MCF 10A (cell line): ENCODE data around the gene TJP2. TPM values are rescaled to one million over a fixed set of nuclear protein-coding genes. Genes with fewer than 3 reads are reported as not detected.

ENCODE experiments used
- BruUV-seq: library from RNA; stranded (reverse); fragments of 400-500 nt; replicated peaks from 2 replicates; lab custom pipeline; 2021; lab: Mats Ljungman, UMichigan
- CTCF ChIA-PET: fragments of 300-600 bp; sonication (Branson Sonifier 250); formaldehyde crosslinking; extraction: SDS; loops from one replicate; lab custom pipeline; 2021; ENCODE audit warnings: antibody characterized with exemption, inconsistent platforms; lab: Yijun Ruan, JAX
- POLR2A ChIA-PET: fragments of 300-600, 350-650 bp; sonication (Branson Sonifier 250); formaldehyde crosslinking; extraction: SDS; loops from one replicate; lab custom pipeline; 2020; ENCODE audit warnings: antibody characterized with exemption, inconsistent platforms; lab: Yijun Ruan, JAX
- DNase-seq: peaks from one replicate; pipeline ENCODE4 v3.0.0-alpha.2; 2018; ENCODE audit not compliant: unreplicated experiment
- H3K27ac Mint-ChIP-seq: one replicate; pipeline ENCODE4 v1.8.0; 2022; ENCODE audit warnings: mild to moderate bottlenecking, low read depth, mixed read lengths; ENCODE audit not compliant: unreplicated experiment
- H3K27me3 Mint-ChIP-seq: one replicate; pipeline ENCODE4 v1.8.0; 2022; ENCODE audit warnings: mixed read lengths; ENCODE audit not compliant: insufficient read depth, unreplicated experiment
- H3K36me3 Mint-ChIP-seq: one replicate; pipeline ENCODE4 v1.8.0; 2022; ENCODE audit warnings: mild to moderate bottlenecking, moderate library complexity, mixed read lengths; ENCODE audit not compliant: insufficient read depth, unreplicated experiment
- H3K4me1 Mint-ChIP-seq: one replicate; pipeline ENCODE4 v1.8.0; 2022; ENCODE audit warnings: mixed read lengths; ENCODE audit not compliant: insufficient read depth, unreplicated experiment
- H3K4me3 Mint-ChIP-seq: one replicate; pipeline ENCODE4 v1.8.0; 2022; ENCODE audit warnings: mild to moderate bottlenecking, moderate library complexity, mixed read lengths; ENCODE audit not compliant: unreplicated experiment
- H3K9me3 Mint-ChIP-seq: one replicate; pipeline ENCODE4 v1.8.0; 2022; ENCODE audit warnings: mixed read lengths; ENCODE audit not compliant: unreplicated experiment
- CTCF ChIP-seq: fragments of 200-600 bp; IDR thresholded peaks from one replicate; pipeline ENCODE4 v1.8.0; 2022; ENCODE audit warnings: antibody characterized with exemption, mild to moderate bottlenecking; ENCODE audit not compliant: unreplicated experiment
- intact Hi-C: fragments of 100-400 bp; cut with micrococcal nuclease; formaldehyde crosslinking; loops from 2 replicates; pipeline ENCODE4 v1.14.1; 2022
- total RNA-seq: library from RNA; stranded (reverse); gene quantifications from 2 replicates; pipeline ENCODE4 v1.2.3, GENCODE V29; 2022

Gene TJP2
- total RNA-seq, 1 experiment from 2014 or later, result 52.2 TPM

- H3K27me3 Mint-ChIP-seq, result no peaks in the 10 kb centered on the region
- no peak for DNase-seq
- CTCF ChIA-PET, result interaction anchor here (1.1 to 18.7 kb wide), 5 partner anchors 10 to 151 kb away, joined by 3 to 481 read pairs (median 5); no protein-coding TSS in a partner anchor
- H3K36me3 Mint-ChIP-seq, result peaks cover 11% of the 10 kb centered on the region
- no peak overlapping the region for H3K27ac Mint-ChIP-seq
- POLR2A ChIA-PET, result no interaction called here
- no peaks in the 10 kb centered on the region for H3K9me3 Mint-ChIP-seq
- intact Hi-C loops, result no loop called here
- no peak for TF ChIP-seq CTCF
- no TSS peak for BruUV-seq
- peaks cover 27% of the 10 kb centered on the region for H3K4me1 Mint-ChIP-seq
- H3K4me3 Mint-ChIP-seq, result no peak overlapping the region
Observed at GRCh38 chr9:69202556-69202955, 28.5 kb downstream of the TJP2 start.

GRCh38 chr9:69204326-69204725 lies 30.2 kb downstream of the TJP2 start:
- Mint-ChIP-seq H3K4me1 (peaks cover 26% of the 10 kb centered on the region), H3K27ac (no peak overlapping the region), H3K9me3 (no peaks in the 10 kb centered on the region), H3K36me3 (peaks cover 11% of the 10 kb centered on the region), H3K4me3 (no peak overlapping the region), H3K27me3 (no peaks in the 10 kb centered on the region)
- ChIA-PET POLR2A (no interaction called here), CTCF (interaction anchor here (0.6 to 7.0 kb wide), 3 partner anchors 12 to 200 kb away, joined by 3 to 35 read pairs (median 5); no protein-coding TSS in a partner anchor)
- TF ChIP-seq CTCF, result no peak
- DNase-seq, result no peak
- no TSS peak for BruUV-seq
- intact Hi-C loops, result no loop called here

GRCh38 chr9:69204849-69205248 lies 30.8 kb downstream of the TJP2 start:
- peaks cover 11% of the 10 kb centered on the region for H3K36me3 Mint-ChIP-seq
- intact Hi-C loops, result no loop called here
- H3K9me3 Mint-ChIP-seq, result no peaks in the 10 kb centered on the region
- no peak overlapping the region for H3K27ac Mint-ChIP-seq
- BruUV-seq, result no TSS peak
- ChIA-PET CTCF (interaction anchor here (0.6 to 7.0 kb wide), 3 partner anchors 13 to 199 kb away, joined by 3 to 35 read pairs (median 5); no protein-coding TSS in a partner anchor), POLR2A (interaction anchor here (0.9 kb wide), 1 partner anchor 21 kb away, joined by 3 read pairs; no protein-coding TSS in a partner anchor)
- TF ChIP-seq CTCF, result no peak
- H3K4me3 Mint-ChIP-seq, result no peak overlapping the region
- peak; percentile 26 for DNase-seq
- H3K4me1 Mint-ChIP-seq, result peaks cover 21% of the 10 kb centered on the region
- no peaks in the 10 kb centered on the region for H3K27me3 Mint-ChIP-seq

- Mint-ChIP-seq H3K27me3 (no peaks in the 10 kb centered on the region), H3K4me1 (peaks cover 9% of the 10 kb centered on the region), H3K27ac (no peak overlapping the region), H3K4me3 (no peak overlapping the region), H3K36me3 (peaks cover 11% of the 10 kb centered on the region), H3K9me3 (no peaks in the 10 kb centered on the region)
- intact Hi-C loops, result no loop called here
- TF ChIP-seq CTCF, result no peak
- DNase-seq, result no peak
- CTCF ChIA-PET, result interaction anchor here (0.6 to 7.0 kb wide), 6 partner anchors 14 to 889 kb away, joined by 3 to 35 read pairs (median 4); partner anchors contain the start of gene FXN
- POLR2A ChIA-PET, result interaction anchor here (0.6 to 0.7 kb wide), 2 partner anchors 22 to 24 kb away, joined by 3 to 4 read pairs; no protein-coding TSS in a partner anchor
- BruUV-seq, result no TSS peak
Observed at GRCh38 chr9:69206047-69206446, 32.0 kb downstream of the TJP2 start.
